ENCODE data around the gene CRYGB.

The CRYGB gene, protein sequence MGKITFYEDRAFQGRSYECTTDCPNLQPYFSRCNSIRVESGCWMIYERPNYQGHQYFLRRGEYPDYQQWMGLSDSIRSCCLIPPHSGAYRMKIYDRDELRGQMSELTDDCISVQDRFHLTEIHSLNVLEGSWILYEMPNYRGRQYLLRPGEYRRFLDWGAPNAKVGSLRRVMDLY

DNA sequence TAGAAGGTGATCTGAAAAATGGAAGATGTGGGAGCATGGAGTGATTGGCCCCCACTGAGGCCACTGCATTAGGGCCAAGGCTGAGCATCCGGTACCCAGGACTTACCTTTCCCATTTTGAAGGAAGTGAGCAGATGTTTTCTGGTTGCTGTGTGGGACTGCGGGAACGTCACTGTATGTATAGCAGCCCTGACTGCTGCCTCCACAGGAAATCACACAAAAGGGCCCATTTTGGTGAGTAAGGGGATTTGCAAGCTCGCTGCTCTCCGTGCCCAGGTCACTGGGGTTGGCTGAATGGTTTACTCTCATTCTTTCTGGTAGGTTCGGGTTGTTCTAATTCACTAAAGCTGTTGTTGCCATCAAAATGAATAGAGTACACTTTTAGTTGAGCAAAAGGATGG is at the start of gene CRYGB:
CRYGB (minus strand) TSS at position 153 of the 400 bp plus-strand sequence; CDS start at position 115, 38 bp downstream.
- H3K27ac ChIP-seq (ENCODE audit: low read length): no peak within 1 kb of the TSS
- H3K9me3 ChIP-seq (ENCODE audit: insufficient read depth, low read length): no peaks in the 10 kb centered on the region
- H3K79me2 ChIP-seq (ENCODE audit: low read length): no peaks in the 10 kb centered on the region
- no peaks in the 10 kb centered on the region for H3K36me3 ChIP-seq (replicated peaks; ENCODE audit: low read depth, low read length)
- H3K4me3 ChIP-seq (ENCODE audit: low read length): no peak within 1 kb of the TSS
- H4K20me1 ChIP-seq (ENCODE audit: insufficient read depth, low read length): no peaks in the 10 kb centered on the region
- H3K4me1 ChIP-seq (ENCODE audit: low read length): no peaks in the 10 kb centered on the region
- H3K27me3 ChIP-seq (ENCODE audit: low read depth, low read length): no peaks in the 10 kb centered on the region
- H3K4me2 ChIP-seq (ENCODE audit: low read length): no peak within 1 kb of the TSS
- no peak within 1 kb of the TSS for H3K9ac ChIP-seq (ENCODE audit: low read length)
- H2AFZ ChIP-seq (ENCODE audit: low read depth, low read length): no peak within 1 kb of the TSS
- TF ChIP-seq, protein P1, sequence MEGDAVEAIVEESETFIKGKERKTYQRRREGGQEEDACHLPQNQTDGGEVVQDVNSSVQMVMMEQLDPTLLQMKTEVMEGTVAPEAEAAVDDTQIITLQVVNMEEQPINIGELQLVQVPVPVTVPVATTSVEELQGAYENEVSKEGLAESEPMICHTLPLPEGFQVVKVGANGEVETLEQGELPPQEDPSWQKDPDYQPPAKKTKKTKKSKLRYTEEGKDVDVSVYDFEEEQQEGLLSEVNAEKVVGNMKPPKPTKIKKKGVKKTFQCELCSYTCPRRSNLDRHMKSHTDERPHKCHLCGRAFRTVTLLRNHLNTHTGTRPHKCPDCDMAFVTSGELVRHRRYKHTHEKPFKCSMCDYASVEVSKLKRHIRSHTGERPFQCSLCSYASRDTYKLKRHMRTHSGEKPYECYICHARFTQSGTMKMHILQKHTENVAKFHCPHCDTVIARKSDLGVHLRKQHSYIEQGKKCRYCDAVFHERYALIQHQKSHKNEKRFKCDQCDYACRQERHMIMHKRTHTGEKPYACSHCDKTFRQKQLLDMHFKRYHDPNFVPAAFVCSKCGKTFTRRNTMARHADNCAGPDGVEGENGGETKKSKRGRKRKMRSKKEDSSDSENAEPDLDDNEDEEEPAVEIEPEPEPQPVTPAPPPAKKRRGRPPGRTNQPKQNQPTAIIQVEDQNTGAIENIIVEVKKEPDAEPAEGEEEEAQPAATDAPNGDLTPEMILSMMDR (IDR thresholded peaks at IDR 0.05; ENCODE audit: low read depth, low read length): no peak
- TF ChIP-seq EZH2phosphoT487 (IDR thresholded peaks at IDR 0.05; ENCODE audit: low read depth): no peak

DNA sequence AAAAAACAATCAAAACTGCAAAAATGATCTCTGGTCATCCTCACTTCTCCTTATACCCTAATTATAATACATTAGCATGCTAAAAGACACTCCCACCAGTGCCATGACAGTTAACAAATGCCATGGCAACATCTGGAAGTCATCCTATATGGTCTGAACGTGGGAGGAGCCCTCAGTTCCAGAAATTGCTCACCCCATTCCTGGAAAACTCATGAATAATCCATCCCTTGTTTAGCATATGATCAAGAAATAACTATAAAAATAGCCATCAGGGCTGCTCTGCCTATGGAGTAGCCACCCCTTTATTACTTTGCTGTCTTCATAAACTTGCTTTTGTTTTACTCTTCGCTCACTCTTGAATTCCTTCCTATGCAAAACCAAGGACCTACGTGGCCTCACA is 49.6 kb upstream of the CRYGB start:
- Histone ChIP-seq H3K27me3 (ENCODE audit: low read depth, low read length) (no peaks in the 10 kb centered on the region), H3K4me1 (ENCODE audit: low read length) (no peaks in the 10 kb centered on the region), H3K4me2 (ENCODE audit: low read length) (no peak overlapping the region), H3K4me3 (ENCODE audit: low read length) (no peak overlapping the region), H3K27ac (ENCODE audit: low read length) (no peak overlapping the region), H3K9ac (ENCODE audit: low read length) (no peak overlapping the region), H4K20me1 (ENCODE audit: insufficient read depth, low read length) (no peaks in the 10 kb centered on the region), H3K36me3 (replicated peaks; ENCODE audit: low read depth, low read length) (no peaks in the 10 kb centered on the region), H2AFZ (ENCODE audit: low read depth, low read length) (no peak overlapping the region), H3K79me2 (ENCODE audit: low read length) (no peaks in the 10 kb centered on the region), H3K9me3 (ENCODE audit: insufficient read depth, low read length) (no peaks in the 10 kb centered on the region)
- TF ChIP-seq, protein P1 (IDR thresholded peaks at IDR 0.05; ENCODE audit: low read depth, low read length): no peak
- no peak for TF ChIP-seq EZH2phosphoT487 (IDR thresholded peaks at IDR 0.05; ENCODE audit: low read depth)

DNA sequence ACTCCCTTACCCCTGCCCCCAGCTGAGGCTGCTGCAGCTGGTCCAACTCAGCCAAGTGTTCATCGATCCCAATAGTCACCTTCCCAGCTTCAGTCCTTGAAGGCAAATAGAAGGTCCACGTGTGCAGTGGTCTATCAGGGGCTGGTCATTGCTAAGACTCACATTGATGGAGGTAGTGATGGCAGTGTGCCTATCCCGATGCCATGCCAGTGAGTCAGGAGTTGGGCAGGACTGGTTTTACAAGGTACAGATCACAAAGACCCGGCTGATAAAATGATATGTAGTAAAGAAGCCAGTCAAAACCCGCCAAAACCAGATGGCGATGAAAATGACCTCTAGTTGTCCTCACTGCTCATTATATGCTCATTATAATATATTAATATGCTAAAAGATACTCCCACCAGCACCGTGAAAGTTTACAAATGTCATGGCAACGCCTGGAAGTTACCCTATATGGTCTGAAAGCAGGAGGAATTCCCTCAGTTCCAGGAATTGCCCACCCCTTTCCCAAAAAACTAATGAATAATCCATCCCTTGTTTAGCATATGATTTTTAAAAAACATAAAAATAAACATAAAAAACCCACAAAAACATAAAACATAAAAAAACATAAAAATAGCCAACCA is 46.8 kb upstream of the CRYGB start:
- Histone ChIP-seq H3K27ac (ENCODE audit: low read length) (no peak overlapping the region), H3K27me3 (ENCODE audit: low read depth, low read length) (no peaks in the 10 kb centered on the region), H2AFZ (ENCODE audit: low read depth, low read length) (no peak overlapping the region), H3K4me1 (ENCODE audit: low read length) (no peaks in the 10 kb centered on the region), H3K9me3 (ENCODE audit: insufficient read depth, low read length) (no peaks in the 10 kb centered on the region), H3K4me2 (ENCODE audit: low read length) (no peak overlapping the region), H3K4me3 (ENCODE audit: low read length) (no peak overlapping the region), H3K36me3 (replicated peaks; ENCODE audit: low read depth, low read length) (no peaks in the 10 kb centered on the region), H3K9ac (ENCODE audit: low read length) (no peak overlapping the region), H4K20me1 (ENCODE audit: insufficient read depth, low read length) (no peaks in the 10 kb centered on the region), H3K79me2 (ENCODE audit: low read length) (no peaks in the 10 kb centered on the region)
- TF ChIP-seq EZH2phosphoT487 (IDR thresholded peaks at IDR 0.05; ENCODE audit: low read depth): no peak
- TF ChIP-seq, protein P1 (IDR thresholded peaks at IDR 0.05; ENCODE audit: low read depth, low read length): no peak

DNA sequence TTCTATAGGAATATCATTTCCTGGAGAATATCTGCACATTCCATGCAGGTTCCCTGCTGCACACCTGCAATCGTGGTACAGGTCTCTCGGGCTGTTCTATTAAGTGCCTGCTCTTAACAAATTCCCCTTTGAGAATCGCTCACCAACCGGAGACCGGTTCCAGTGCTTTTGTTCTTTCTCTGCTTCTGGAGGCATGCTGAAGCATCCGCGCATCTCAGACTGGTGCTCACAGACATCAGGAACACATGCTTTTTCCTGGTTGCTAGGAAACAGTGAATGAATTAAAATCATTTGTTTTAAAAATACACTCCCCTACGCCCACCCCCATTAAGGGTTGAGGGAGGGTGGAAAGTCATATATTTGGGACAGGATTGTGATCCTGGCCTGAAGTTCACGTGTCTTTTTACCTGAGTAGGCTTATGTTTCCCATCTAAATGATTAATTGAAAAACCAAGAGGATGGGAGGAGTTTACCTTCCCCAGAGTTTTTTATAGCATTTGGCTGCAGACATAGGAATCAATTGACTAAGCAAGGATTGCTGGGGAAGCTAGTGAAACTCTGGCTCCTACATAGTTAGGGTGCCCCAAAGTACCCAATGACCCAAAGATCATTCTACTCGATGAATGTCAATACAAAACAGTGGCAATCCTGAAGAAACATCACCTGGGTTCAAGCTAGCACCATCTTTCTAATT is 44.0 kb upstream of the CRYGB start, which contains the start of gene C2orf80:
C2orf80 (minus strand) TSS at position 221 of the 694 bp plus-strand sequence. CDS start 3,044 bp downstream, outside the sequence.
- Histone ChIP-seq H3K36me3 (replicated peaks; ENCODE audit: low read depth, low read length) (no peaks in the 10 kb centered on the region), H3K9ac (ENCODE audit: low read length) (no peak within 1 kb of the TSS), H3K4me2 (ENCODE audit: low read length) (no peak within 1 kb of the TSS), H3K4me3 (ENCODE audit: low read length) (no peak within 1 kb of the TSS), H4K20me1 (ENCODE audit: insufficient read depth, low read length) (no peaks in the 10 kb centered on the region), H3K27ac (ENCODE audit: low read length) (no peak within 1 kb of the TSS), H3K79me2 (ENCODE audit: low read length) (no peaks in the 10 kb centered on the region), H3K9me3 (ENCODE audit: insufficient read depth, low read length) (no peaks in the 10 kb centered on the region), H3K4me1 (ENCODE audit: low read length) (no peaks in the 10 kb centered on the region), H3K27me3 (ENCODE audit: low read depth, low read length) (peaks cover 6% of the 10 kb centered on the region; the same call in 1 of the 2 replicates), H2AFZ (ENCODE audit: low read depth, low read length) (no peak within 1 kb of the TSS)
- TF ChIP-seq, protein P1 (IDR thresholded peaks at IDR 0.05; ENCODE audit: low read depth, low read length): no peak
- TF ChIP-seq EZH2phosphoT487 (IDR thresholded peaks at IDR 0.05; ENCODE audit: low read depth): no peak

Data from OCI-LY3 (cell line).